Loucy (cell line): ENCODE measurements around the gene NAT8L.

Experiments used
- CTCF ChIP-seq: fragments of 200-600 bp; sonication (generic); conservative IDR thresholded peaks from 2 replicates; pipeline ENCODE4 v1.5.1; 2014; ENCODE audit warnings: mild to moderate bottlenecking, antibody characterized with exemption, low read length
- EZH2phosphoT487 ChIP-seq: fragments of 200-600 bp; IDR thresholded peaks from 2 replicates; pipeline ENCODE4 v1.6.1; 2018; ENCODE audit warnings: antibody characterized with exemption, mild to moderate bottlenecking, moderate library complexity, borderline replicate concordance

- TF ChIP-seq CTCF (no peak), EZH2phosphoT487 (no peak)
Measured at GRCh38 chr4:2083826-2084160, 24.7 kb downstream of the NAT8L start.
